Uterus (tissue), 2 donors: ENCODE results near the gene NAALAD2.
"Not testable (repeated sequence)": the region's sequence is repeated elsewhere in the genome, so short reads cannot be mapped to it uniquely, and the experiment has no call there.

ENCODE experiments used
- CTCF ChIP-seq, 4 experiments: fragments of 200-600 bp in 2 of 4; fragments of 450-650 bp in 2 of 4; sonication (generic) in 2 of 4; IDR thresholded peaks; one replicate each; pipeline ENCODE4 v1.5.1; 2016 to 2019; ENCODE audit warnings: antibody characterized with exemption in 4 of 4, mild to moderate bottlenecking in 2 of 4, moderate library complexity in 1 of 4
- POLR2A ChIP-seq, 2 donors: fragments of 450-650 bp; IDR thresholded peaks; one replicate each; pipeline ENCODE4 v1.6.1; 2016; ENCODE audit warnings: antibody characterized with exemption in 2 of 2, mild to moderate bottlenecking in 1 of 2, moderate library complexity in 1 of 2

- TF ChIP-seq POLR2A, CTCF (IDR thresholded peaks at IDR 0.05): not testable (repeated sequence)
These were observed 36.2 kb upstream of the NAALAD2 start for GRCh38 chr11:90098261-90098660.
